NCI-H526 (cell line): ENCODE results near the gene KRT8.
A peak's percentile ranks its signal among the peaks of the same experiment; 100 is the strongest.

Experiments
- DNase-seq, 2 experiments: peaks; one replicate each; lab custom pipeline; 2025; lab: John Stamatoyannopoulos, UW

Gene KRT8

DNA sequence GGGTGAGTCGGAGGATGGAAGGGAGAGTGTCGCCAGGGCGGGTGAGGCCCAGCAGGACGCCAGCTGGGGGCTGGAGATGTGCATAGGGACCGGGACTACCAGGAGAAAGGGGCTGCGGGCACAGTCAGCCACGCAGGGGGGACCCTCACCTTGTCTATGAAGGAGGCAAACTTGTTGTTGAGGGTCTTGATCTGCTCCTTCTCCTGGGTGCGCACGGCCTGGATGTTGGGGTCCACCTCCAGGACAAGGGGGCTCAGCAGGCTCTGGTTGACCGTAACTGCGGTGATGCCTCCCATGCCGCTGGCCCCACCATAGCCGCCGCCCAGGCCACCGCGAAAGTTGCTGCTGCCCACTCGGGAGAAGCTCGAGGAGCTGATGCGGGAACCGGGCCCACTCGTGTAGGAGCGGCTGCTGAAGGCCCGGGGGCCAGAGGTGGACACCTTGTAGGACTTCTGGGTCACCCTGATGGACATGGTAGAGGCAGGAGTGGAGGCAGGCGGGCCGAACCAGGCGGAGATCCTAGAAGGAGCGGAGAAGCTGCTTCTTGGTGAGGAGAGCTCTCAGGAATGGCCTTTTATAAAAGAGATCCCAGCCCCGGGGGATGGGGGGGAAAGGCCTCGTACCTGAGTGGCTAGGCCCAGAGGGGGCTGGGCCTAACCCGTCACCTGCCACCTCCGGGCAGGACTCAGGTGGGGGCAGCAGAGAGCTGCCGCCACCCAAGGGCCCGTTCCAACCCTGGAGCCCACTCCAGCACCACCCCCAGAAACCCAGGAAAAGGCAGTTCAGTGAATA is at the start of gene KRT8:
Gene KRT8 (minus strand): TSS at position 568 of the 792 bp plus-strand sequence. CDS start 95 bp downstream, at position 473.
- peak; percentile 88 to 97 for DNase-seq

GRCh38 chr12:52953181-52953841 is 48.4 kb upstream of the KRT8 start:
- DNase-seq: no peak

DNA sequence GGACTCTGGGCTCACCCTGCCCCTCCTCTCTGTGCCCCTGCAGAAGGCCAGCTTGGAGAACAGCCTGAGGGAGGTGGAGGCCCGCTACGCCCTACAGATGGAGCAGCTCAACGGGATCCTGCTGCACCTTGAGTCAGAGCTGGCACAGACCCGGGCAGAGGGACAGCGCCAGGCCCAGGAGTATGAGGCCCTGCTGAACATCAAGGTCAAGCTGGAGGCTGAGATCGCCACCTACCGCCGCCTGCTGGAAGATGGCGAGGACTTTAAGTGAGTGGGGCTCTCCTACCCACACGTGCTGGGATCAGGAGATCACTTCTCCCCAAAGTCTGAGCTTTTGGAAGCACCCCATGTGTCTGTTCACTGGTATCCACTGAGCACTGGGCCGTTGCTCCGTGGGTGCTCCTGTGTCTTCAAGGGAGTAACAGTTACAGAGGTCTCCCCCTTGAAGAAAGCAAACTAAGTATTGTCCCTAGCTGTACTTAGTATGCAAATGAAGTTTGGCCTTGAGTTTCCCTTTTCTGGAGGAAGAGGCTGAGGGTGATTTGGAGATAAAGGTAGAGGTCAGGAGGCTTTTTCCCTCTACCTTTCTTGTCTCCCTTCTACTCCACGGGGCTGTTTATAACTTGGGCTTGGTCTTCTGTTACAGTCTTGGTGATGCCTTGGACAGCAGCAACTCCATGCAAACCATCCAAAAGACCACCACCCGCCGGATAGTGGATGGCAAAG is 47.4 kb upstream of the KRT8 start:
- DNase-seq: peak in 1 of 2 experiments; percentile 29

DNA sequence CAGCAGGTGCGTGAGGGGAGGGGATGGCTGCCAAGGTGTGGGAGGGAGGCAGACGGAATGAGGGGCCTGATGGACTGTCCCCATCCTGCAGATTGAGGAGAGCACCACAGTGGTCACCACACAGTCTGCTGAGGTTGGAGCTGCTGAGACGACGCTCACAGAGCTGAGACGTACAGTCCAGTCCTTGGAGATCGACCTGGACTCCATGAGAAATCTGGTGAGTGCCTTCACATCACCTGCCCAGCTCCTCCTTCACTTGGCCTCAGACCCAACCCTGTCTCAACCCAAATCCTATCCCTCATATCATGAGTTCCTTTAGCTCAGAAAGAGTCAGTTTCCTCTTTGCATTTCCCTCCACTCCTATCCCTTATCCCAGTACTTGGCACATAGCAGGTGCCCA is 46.8 kb upstream of the KRT8 start:
- no peak for DNase-seq

- no peak for DNase-seq
Measured at GRCh38 chr12:52951126-52951525, 46.2 kb upstream of the KRT8 start.

GRCh38 chr12:52950553-52950952 is 45.7 kb upstream of the KRT8 start:
- no peak for DNase-seq

GRCh38 chr12:52949413-52950331 is 44.8 kb upstream of the KRT8 start:
- peak; percentile 61 to 73 for DNase-seq

- peak; percentile 25 to 47 for DNase-seq
Measured at GRCh38 chr12:52947738-52948423, 43.0 kb upstream of the KRT8 start.

GRCh38 chr12:52946797-52947547 is 42.1 kb upstream of the KRT8 start:
- peak; percentile 90 to 96 for DNase-seq

DNA sequence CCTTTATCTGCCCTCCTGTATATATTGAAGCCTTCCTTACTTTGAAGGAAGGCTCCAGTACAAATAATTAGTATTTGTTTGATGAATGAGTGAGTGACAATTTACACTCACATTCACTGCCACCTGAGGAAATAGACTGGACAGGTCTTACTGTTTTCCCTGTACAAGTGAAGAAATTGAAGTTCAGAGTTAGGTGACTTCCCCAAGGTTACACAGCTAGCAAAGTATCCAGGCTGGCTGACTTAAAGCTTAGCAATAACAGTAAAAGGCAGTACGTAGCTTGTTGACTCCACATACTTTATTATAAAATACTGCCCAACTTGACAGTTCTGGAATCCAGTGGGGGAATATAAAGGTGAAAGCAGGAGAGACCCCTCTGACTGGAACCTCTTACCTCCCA is 41.5 kb upstream of the KRT8 start:
- DNase-seq: no peak

GRCh38 chr12:52945389-52946232 is 40.7 kb upstream of the KRT8 start:
- peak in 1 of 2 experiments; percentile 47 for DNase-seq

DNA sequence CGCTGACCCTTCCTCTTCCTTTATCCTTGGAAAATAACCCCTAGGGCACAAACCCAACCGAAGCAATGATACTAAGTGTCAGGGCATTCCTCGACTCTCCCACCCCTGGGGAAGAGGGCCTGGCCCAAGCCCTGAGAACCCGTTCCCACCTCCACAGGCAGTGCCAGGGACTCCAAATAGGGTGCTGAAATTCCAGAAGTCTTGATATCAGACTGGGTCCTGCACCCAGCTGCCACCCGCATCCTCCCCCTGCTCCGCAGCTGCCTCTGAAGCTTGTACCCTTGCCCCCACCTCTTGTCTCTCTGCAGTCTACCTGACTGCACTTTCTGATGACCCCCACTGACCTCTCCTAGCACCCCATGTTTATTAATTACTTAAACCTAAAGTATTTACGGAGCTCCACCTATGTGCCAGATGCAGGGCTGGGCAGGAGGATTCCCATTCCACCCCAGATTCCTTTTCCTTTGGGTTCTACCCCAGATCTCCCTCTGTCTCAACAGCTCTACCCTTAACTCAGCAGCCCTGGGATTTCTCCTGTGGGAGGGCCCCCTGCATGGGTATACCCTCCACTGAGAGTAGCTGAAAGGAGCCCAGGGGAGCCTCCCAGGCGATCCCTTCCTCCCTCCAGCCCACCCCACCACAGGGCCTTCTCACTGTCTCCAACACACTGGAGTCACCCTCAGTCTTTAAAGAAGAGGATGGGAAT is 40.0 kb upstream of the KRT8 start:
- no peak for DNase-seq

- peak in 1 of 2 experiments; percentile 24 for DNase-seq
Measured at GRCh38 chr12:52942901-52943181, 38.0 kb upstream of the KRT8 start.

DNA sequence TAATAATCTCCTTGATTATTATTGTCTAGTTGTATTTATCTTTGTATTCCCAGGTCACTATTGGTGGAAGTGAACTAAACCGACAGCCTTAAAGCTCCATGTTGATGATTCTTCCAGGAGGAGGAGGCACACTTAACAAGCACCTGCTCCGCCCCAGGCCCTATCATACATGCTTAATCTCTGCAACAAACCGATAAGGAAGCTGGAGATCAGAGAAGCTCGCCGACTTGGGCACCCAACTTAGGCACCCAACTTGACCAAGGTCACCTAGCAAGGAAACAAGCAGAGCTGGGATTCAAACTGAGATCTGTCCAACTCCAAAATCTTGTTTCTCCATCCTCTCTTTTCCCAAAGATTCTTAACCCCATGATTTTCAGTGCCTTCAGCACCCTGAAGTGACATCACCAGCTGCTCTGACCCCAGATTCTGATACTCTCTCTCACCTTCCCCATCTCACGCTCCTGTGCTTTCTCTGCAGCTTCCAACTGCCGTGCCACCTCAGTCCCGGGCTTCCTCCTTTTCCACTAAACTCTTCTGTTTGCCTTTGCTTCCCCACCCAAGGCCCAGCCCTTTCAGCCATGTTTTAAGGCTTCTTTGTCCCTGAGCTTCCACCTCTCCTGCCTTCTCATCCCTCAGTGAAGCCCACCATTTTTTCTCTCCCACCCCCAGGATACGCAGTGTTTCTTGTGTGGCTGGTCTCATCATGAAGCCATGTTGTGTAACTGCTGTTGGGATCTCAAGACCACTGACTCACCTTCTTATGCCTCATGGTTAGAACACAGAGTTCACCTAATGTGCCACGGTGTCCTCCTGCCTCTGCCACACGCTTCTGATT is 37.4 kb upstream of the KRT8 start:
- DNase-seq: no peak

DNA sequence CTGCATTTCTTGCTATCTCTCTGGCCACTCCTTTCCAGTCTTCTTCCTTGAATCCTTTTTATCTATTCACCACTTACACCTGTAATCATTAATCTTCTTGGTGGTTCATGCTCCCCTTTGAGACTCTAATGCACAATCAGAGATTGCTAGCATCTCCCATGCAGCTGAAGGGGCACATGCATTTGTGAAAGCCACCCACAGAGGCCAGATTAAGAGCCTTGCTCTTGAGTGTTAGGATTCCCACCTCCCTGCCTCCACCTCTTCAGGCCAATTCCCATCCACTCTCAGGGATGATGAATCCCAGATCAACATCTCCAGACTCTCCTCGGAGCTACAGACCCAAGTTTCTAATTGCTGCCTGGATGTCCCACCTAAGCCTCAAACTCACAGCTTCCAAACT is 24.7 kb upstream of the KRT8 start:
- no peak for DNase-seq

DNA sequence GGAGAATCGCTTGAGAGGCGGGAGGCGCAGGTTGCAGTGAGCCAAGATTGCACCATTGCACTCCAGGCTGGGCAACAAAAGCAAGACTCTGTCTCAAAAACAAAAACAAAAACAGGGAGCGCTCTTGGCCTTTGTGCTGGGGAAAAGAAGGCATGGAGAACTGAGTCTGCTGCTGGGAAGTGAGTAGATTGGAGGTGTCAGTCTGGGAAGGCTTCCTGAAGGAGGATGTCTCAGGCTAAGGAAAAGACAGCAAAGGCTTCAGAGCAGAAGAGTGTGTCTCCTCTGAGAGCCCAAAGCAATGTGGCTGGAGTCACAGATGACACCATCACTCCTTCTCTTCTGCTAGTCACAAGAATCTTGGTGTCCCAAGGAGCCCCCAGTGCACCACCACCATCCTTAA is 23.1 kb upstream of the KRT8 start:
- no peak for DNase-seq

DNA sequence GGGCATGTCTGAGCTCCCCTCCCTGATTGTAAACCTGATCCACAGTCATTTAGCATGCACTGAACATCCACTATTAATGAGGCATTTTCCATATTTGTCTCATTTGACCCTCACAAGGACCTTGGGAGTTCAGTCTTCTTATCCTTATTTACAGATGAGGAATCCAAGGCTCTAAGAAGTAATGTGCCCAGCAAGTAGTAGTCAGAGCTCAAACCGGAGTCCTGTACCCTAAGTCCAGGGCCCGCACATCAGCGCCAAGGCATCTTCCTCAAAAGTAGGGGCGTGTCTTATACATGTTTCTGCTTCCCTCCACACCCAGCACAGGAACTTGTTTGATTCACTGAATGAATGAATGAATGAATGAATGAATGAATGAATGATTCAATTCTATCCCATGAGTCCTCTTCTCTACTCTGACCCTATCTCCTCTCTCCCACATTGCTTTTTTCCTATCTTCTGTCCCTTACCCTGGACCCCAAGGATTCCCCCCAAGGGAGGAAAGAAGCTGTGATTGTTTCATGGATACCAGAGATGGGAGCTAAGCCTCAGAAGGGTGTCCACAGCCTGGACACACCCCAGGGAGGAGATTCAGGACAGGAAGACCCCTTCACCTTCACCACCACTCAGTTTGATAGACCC is 21.8 kb upstream of the KRT8 start:
- DNase-seq: peak in 1 of 2 experiments; percentile 52
